ENCODE measurements around the gene RELB. TPM values are rescaled to one million over a fixed set of nuclear protein-coding genes. Genes with fewer than 3 reads are reported as not detected.

RELB gene
- total and polyA plus RNA-seq, 9 of the 15 experiments (the other 6 are each of a cell fraction or from before 2014, with no cell fraction given), result 0.15 to 1.1 (median 0.28) TPM; not detected in 2

GRCh38 chr19:45051929-45052579, 50.8 kb downstream of the RELB start (continued):
- TF ChIP-seq TAF15 (IDR thresholded peaks at IDR 0.05; ENCODE audit: low read depth, low read length) (no peak), EP300 (IDR thresholded peaks at IDR 0.05; ENCODE audit: low read length) (no peak), MEF2A (IDR thresholded peaks at IDR 0.05; ENCODE audit: control insufficient read depth, low read depth, low read length) (no peak)

- CTCF ChIA-PET (ENCODE audit: low intra/inter-chr PET ratio), result no interaction called here
- in situ Hi-C loops (cut with MboI), result loop anchor here (10.0 kb wide), 1 partner anchor 162 kb away; the partner anchor contains the start of gene TOMM40
- Histone ChIP-seq H3K4me3 (no peak overlapping the region), H3K4me2 (ENCODE audit: insufficient read depth, low read length) (no peak overlapping the region), H3K27ac (ENCODE audit: extremely low read depth, low read depth, low read length) (no peak overlapping the region), H3K9ac (ENCODE audit: insufficient read depth in 1 of 2, low read depth in 2 of 2, low read length in 2 of 2) (0 out of 4 replicates have a peak overlapping the region, but pooled peaks of 1 of the 2 experiments have one; percentile 9), H3K4me1 (replicated peaks in 1 of 2; ENCODE audit: control insufficient read depth in 2 of 2, insufficient read depth in 2 of 2, low read length in 2 of 2) (peaks cover 0 to 29% of the 10 kb centered on the region in 2 experiments; a peak in 2 of 5 replicates), H3K79me2 (ENCODE audit: control insufficient read depth, insufficient read depth, low read length) (peaks cover 7% of the 10 kb centered on the region), H3K9me1 (ENCODE audit: control insufficient read depth, insufficient read depth, low read length) (no peaks in the 10 kb centered on the region), H3K36me3 (ENCODE audit: control insufficient read depth, insufficient read depth, low read length) (peaks cover 93% of the 10 kb centered on the region), H3K9me3 (replicated peaks; ENCODE audit: control insufficient read depth, insufficient read depth, low read depth, low read length) (no peaks in the 10 kb centered on the region), H4K20me1 (replicated peaks; ENCODE audit: control insufficient read depth, insufficient read depth, low read length) (peaks cover 25% of the 10 kb centered on the region), H2AFZ (ENCODE audit: low read depth, low read length) (no peak overlapping the region), H3K27me3 (ENCODE audit: control insufficient read depth in 2 of 2, insufficient read depth in 2 of 2, low read length in 2 of 2) (no peaks in the 10 kb centered on the region)
- 94% methylated on average over 5 of the region's 8 CpGs for WGBS (ENCODE audit: insufficient coverage, low coverage, missing lambda C conversion rate)
- no peak for FAIRE-seq
- intact Hi-C loops (cut with micrococcal nuclease), result loop anchor here (5.0 kb wide), 1 partner anchor 155 kb away; no protein-coding TSS in a partner anchor
- no peak for DNase-seq (ENCODE audit: extremely low read depth in 1 of 4, low spot score in 3 of 4)
- TF ChIP-seq ZBTB5 (IDR thresholded peaks at IDR 0.05), result no peak
- 0 out of 2 replicates have a peak, but pooled peaks have one; percentile 30 for TF ChIP-seq POLR2G (IDR thresholded peaks at IDR 0.05; ENCODE audit: low read depth, low read length)
- BruUV-seq (replicated peaks), result no TSS peak
- POLR2A ChIA-PET, result interaction anchor here (0.6 to 1.4 kb wide), 7 partner anchors 8 to 196 kb away, joined by 3 to 6 read pairs (median 3); partner anchors contain the start of gene CLASRP
- ATAC-seq, result no peak
These were observed 55.6 kb downstream of the RELB start for GRCh38 chr19:45056831-45057230.

All from K562 (cell line).